Stimulated activated CD4-positive, alpha-beta T cell treated with anti-CD3 and anti-CD28 coated beads, Interleukin-4, amount 100 ng/mL, for 24 hours (primary cell): ENCODE data around the gene OSBPL2.

Source experiments
- DNase-seq: peaks from one replicate; pipeline ENCODE4 v3.0.0-alpha.2; 2020

The OSBPL2 gene

GRCh38 chr20:62237801-62238568 is at the start of gene OSBPL2:
OSBPL2 (plus strand) TSS chr20:62238521; CDS start chr20:62256185, 17,664 bp downstream.
- peak; percentile 100 for DNase-seq

DNA sequence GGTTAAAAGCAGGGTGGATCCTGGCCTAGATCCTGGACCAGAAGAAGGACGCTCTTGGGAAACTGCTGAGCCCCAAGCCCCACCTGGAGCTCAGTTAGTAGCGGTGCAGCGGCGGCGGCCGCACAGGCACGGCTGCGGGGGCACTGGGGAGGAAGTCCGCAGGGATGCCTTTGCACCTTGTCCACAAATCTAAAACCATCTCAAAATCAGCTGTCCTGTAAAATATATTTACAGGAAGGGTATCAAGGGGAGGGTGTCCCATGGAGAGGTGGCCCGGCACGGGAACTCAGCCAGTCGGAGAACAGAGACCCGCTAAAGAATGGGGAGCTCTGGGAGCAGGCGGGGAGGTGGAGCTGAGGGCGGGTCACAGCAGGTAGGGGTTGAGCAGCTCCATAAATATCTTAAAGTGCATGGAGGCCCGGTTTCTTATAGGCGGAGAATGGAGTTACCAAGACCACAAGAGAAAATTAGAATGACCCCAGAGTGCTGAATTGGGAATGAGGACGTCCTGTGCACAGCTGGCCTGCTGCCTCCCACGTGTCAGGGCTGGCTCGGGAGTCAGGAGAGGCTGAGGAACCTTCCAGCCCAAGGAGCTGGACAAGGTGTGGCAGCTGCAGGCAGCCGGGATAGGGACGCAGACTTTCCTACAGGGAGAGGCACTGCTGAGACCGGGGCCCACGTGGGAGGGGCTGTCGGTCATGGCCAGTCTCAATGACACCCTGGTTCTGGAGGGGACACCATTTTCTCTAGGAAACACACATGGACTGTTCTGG is 47.5 kb upstream of the OSBPL2 start:
- DNase-seq, result no peak

DNA sequence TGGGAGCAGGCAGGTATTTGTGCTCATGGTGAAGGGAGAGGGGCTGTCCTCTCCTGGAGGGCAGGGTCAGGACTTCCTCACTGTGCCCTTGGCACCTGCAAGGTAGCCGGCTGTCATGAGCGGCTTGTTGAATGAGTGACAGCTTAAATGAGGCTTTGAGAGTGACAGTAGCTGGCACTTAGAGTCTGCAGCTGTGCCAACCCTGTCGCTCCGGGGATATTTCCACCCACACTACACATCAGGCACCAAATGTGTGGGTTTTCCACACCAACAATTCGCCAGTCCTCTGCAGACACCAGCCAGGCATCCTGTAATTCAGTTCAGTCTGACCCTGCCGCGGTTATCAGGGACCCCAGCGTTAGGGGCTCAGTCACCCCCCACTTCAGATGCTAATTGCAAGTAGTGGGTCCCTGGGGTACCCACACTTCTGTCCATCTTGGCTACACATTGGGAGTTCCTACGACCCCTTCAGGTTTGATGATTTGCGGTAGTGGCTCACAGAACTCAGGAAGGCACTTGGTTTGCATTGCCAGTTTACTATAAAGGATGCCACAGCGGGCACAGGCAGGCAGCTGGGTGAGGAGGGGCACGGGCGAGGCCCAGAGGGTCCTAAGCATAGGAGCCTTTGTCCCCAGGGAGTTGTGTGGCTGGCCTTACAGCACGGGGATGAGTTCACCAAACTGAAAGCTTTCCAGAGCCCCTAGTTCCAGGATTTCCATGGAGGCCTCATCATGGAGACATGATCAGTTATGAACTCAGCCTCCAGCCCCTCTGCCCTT is 46.4 kb upstream of the OSBPL2 start:
- DNase-seq, result no peak

GRCh38 chr20:62192635-62193034 is 45.7 kb upstream of the OSBPL2 start:
- no peak for DNase-seq

DNA sequence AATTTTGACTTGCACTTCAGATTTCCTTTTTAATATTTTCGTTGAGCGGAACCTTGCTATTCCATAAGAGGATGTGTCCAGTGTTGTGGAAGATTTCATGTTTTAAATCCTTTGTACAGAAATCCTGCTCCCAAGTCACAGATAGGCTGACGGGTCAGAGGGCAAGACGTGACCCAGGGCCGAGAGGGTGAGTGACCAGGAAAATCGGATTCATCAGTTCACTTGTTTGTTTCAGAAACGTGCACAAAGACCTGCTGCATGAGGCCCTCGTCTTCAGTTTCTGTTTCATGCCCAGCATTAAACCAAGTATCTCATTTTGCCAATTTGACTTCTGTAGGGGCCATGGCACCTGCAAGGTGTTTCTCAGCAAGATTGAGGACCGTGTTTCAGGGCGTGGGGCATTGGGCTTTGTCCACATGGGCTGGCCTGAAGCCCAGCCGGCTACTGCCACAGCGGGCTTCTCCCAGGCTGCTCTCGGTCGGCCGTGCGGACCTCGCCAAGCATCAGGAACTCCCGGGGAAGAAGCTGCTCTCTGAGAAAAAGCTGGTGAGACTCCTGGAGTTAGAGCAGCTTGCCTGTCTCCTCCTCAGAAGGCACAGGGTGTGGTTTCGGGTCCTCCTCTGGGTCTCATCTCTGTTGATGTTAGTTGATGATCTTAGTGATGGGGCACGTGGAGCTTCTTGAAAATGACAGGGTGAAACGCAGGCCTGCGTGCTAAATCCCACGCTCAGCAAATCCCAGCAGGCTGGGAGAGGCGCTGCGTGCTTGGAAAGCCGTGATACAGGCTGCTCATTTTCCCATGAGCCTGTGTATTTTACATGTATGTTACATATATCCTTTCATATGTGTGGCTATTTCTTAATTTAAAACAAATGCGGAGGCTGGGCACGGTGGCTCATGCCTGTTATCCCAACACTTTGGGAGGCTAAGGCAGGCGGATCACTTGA is 45.0 kb upstream of the OSBPL2 start:
- DNase-seq, result no peak

DNA sequence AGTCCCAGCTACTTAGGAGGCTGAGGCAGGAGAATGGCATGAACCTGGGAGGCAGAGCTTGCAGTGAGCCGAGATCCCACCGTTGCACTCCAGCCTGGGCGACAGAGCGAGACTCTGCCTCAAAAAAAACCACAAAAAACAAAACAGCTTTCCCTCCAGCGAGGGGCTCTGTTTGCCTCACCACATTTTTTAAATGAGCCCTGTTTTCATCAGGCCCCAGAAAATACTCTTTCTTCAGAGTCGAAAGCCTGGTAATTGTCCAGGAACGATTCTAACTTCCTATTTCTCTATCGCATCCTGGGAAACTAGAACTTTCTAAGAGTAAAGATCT is 43.3 kb upstream of the OSBPL2 start:
- no peak for DNase-seq

- no peak for DNase-seq
Measured at GRCh38 chr20:62195736-62196135, 42.6 kb upstream of the OSBPL2 start.

DNA sequence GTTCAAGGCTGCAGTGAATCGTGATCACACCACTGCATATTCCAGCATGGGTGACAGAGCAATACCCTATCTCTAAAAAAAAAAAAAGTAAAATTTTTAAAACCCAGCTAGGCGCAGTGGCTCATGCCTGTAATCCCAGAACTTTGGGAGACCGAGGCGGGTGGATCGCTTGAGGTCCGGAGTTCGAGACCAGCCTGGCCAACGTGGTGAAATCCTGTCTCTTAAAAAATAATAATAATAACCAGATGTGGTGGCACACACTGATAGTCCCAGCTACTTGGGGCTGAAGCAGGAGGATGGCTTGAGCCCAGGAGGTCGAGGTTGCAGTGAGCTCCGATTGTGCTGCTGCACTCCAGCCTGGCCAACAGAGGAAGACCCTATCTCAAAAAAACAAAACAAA is 42.0 kb upstream of the OSBPL2 start:
- no peak for DNase-seq

GRCh38 chr20:62197311-62197710 is 41.0 kb upstream of the OSBPL2 start:
- no peak for DNase-seq

DNA sequence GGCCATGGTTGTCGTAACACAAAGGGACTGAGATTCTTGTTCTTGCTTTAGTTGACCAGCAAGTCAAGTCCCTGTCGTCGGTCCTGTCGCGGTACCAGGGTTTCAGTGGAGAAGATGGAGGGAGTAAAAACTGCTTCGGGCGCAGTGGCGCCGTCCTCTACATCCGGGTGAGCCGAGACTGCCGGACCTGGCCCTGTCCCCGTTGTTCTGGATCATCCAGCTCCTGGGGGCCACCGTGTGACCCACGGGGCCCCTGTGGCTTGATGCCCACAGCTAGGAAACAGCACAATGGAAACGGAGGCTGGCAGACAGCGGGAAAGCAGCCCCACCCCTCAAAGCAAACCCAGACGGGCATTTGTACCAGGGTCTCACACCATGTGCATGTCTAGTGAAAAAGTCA is 40.5 kb upstream of the OSBPL2 start:
- no peak for DNase-seq

DNA sequence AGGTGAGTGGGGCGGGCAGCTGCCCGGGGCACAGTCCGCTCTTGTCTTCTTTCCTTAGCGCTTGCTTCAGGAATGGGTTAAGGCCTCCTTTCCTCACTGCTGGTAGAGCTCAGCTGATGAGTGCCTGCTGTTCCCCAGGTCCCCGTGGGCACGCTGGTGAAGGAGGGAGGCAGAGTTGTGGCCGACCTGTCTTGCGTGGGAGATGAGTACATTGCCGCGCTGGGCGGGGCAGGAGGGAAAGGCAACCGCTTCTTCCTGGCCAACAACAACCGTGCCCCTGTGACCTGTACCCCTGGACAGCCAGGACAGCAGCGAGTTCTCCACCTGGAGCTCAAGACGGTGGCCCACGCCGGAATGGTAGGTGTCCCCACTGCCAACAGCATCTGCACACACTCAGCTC is 39.8 kb upstream of the OSBPL2 start:
- DNase-seq, result no peak

GRCh38 chr20:62198931-62199330 is 39.4 kb upstream of the OSBPL2 start:
- no peak for DNase-seq

GRCh38 chr20:62200491-62201172 is 37.7 kb upstream of the OSBPL2 start:
- no peak for DNase-seq

GRCh38 chr20:62201173-62202082 is 36.9 kb upstream of the OSBPL2 start:
- DNase-seq, result no peak

DNA sequence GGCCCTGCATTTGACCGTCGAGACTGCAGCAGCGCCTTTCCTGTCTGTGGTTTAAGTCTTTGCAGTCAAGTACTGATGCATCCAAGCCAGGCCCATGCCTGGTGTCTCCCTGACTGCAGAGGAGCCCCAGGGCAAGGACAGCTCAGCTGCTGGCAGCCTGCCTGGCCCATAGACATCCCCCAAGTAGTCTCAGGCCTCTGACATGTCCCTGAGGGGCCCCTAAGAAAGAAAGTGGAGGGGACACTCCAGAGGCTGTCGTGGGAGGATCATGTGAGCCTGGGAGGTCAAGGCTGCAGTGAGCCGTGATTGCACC is 36.3 kb upstream of the OSBPL2 start:
- DNase-seq, result no peak

DNA sequence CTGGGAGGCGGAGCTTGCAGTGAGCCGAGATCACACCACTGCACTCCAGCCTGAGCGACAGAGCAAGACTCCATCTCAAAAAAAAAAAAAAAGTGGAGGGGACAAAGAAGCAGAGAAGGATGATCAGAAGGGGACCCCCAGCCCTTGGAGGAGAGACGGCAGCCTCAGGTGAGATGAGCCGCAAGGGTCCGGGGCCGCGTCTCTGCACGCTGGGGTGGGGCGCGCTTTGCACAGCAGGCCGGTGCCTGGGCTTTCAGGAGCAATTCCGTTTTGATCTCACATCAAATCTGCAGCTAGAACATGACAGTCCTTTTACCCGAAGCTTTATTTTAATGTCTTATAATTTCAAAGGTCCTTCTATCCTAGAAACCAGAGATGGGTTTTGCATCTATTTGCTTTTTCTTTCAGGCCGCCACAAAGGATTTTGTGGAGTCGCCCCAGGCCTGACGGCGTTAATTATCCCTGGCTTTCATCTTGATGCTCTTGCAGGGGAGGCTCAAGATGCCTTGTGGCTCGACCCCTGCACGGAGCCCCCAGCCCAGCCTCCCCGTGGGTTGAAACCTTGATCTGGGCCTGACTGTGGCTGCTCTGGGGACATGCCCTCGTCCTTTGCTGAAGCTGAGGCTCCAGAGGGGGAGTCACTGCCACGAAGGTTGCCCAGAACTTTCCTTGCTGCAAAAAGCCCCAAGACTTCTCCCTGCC is 35.5 kb upstream of the OSBPL2 start:
- DNase-seq, result no peak

DNA sequence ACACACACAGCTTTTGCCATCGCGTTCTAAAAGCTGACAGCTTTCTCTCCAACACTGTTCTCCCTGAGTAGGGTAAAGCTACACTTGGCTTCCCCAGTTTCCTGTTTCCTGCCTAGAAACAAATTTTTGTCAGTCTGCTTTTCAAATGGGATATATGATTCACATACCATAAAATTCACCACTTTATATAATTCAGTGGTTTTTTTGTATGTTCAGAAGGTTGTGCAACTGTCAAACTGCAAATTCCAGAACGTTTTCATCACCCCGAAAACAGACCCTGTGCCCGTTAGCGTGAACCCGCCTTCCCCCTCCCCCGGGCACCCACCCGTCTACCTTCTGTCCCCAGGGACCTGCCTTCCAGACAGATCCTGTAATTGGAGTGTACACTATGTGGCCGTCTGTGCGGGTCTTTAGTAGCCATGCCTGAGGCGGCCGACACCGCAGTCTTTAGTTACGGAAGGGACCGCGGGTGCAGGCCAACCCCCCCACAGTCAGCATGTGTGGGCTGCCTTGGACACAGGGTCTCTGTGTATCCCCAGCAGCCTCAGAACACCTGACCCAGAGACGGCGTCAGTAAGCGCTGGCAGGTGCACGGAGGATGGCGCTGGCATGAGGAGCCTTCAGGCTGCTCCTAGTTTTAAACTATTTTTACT is 34.8 kb upstream of the OSBPL2 start:
- no peak for DNase-seq

DNA sequence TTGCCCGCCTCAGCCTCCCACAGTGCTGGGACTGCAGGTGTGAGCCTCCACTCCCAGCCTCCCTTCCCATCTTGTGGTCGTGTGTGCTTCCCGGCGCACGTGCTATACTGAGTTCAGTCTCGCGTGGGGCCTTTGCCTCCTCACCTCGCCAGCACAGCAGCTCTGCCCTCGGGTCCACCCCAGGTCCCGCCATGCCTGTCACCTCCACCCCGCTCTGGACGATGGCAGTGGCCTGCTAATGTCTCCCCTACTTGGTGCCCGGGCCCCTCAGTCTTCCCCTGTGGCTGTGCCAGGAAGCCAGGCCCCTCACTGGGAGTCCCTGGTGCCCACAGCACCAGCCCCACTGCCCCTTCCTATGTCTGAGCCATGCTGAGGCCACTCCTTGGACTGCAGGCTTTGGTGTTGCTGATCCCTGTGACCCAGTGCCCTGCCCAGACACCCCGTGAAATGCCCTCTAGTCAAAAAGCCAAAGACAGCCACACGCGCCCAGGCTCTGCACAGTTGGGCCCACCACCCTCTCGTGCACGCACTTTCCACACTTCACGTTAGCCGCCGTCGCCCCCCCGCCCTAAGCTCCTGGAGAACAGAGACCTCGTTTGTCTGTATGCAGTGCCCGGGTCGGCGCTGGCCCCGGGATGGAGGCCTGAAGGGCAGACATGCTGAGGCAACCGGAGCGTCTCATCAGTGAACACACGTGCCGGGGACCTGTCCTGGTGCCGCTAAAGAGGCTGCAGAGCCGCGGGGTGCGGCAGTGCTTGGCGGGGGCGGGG is 32.5 kb upstream of the OSBPL2 start:
- DNase-seq, result no peak

- no peak for DNase-seq
Measured at GRCh38 chr20:62206388-62206775, 31.9 kb upstream of the OSBPL2 start.
